Kasumi-1 (cell line): Measurements from ENCODE around the gene RAB7A.
A peak's percentile ranks its signal among the peaks of the same experiment; 100 is the strongest.

Experiments
- DNase-seq, 2 experiments: peaks; one replicate each; lab custom pipeline; 2025; lab: John Stamatoyannopoulos, UW

The RAB7A gene

GRCh38 chr3:128788268-128788869 lies 62.4 kb downstream of the RAB7A start:
- DNase-seq, result no peak

GRCh38 chr3:128794067-128794768 lies 68.2 kb downstream of the RAB7A start:
- DNase-seq, result peak; percentile 30 to 40

GRCh38 chr3:128794770-128795649 lies 69.0 kb downstream of the RAB7A start:
- DNase-seq, result peak; percentile 70 to 84

- no peak for DNase-seq
Observed at GRCh38 chr3:128799653-128800052, 73.7 kb downstream of the RAB7A start.

GRCh38 chr3:128800241-128801187 lies 74.5 kb downstream of the RAB7A start:
- no peak for DNase-seq

GRCh38 chr3:128801779-128802380 lies 75.9 kb downstream of the RAB7A start:
- DNase-seq, result no peak

- no peak for DNase-seq
Observed at GRCh38 chr3:128803307-128803706, 77.3 kb downstream of the RAB7A start.

- DNase-seq, result peak; percentile 91 to 95
Observed at GRCh38 chr3:128804017-128804810, 78.2 kb downstream of the RAB7A start.

- DNase-seq, result no peak
Observed at GRCh38 chr3:128804811-128805155, 78.8 kb downstream of the RAB7A start.

- peak; percentile 59 to 79 for DNase-seq
Observed at GRCh38 chr3:128805772-128806171, 79.8 kb downstream of the RAB7A start.

- DNase-seq, result no peak
Observed at GRCh38 chr3:128806588-128806987, 80.6 kb downstream of the RAB7A start.

GRCh38 chr3:128807186-128807830 lies 81.3 kb downstream of the RAB7A start:
- DNase-seq, result no peak

GRCh38 chr3:128808672-128809071 lies 82.7 kb downstream of the RAB7A start:
- no peak for DNase-seq

GRCh38 chr3:128813097-128813496 lies 87.1 kb downstream of the RAB7A start:
- no peak for DNase-seq

GRCh38 chr3:128814060-128814459 lies 88.1 kb downstream of the RAB7A start:
- no peak for DNase-seq

- peak; percentile 39 to 46 for DNase-seq
Observed at GRCh38 chr3:128814519-128815317, 88.7 kb downstream of the RAB7A start.

- no peak for DNase-seq
Observed at GRCh38 chr3:128815318-128816064, 89.5 kb downstream of the RAB7A start.

- no peak for DNase-seq
Observed at GRCh38 chr3:128818186-128818787, 92.3 kb downstream of the RAB7A start.
